ENCODE results near the gene BBS2.

DNA sequence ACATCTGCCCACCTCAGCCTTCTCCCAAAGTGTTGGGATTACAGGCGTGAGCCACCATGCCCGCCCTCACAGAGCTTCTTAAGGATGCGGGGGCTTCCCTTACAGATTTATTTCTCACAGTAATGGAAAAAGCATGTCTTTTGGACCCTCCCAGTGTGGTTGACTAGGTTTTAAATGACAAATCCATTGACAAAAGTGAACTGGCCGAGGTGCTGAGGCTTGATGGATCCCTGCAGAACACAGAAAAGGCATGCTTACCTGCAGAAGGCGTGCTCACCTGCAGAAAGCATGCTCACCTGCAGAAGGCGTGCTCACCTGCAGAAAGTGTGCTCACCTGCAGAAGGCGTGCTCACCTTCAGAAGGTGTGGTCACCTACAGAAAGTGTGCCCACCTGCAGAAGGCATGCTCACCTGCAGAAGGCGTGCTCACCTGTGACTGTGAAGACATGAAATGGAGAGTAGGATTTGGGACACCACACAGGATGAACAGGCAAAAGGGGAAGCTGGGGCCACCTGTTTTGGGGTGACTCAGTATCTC lies 15.1 kb upstream of the BBS2 start:
- TF ChIP-seq, protein P1, sequence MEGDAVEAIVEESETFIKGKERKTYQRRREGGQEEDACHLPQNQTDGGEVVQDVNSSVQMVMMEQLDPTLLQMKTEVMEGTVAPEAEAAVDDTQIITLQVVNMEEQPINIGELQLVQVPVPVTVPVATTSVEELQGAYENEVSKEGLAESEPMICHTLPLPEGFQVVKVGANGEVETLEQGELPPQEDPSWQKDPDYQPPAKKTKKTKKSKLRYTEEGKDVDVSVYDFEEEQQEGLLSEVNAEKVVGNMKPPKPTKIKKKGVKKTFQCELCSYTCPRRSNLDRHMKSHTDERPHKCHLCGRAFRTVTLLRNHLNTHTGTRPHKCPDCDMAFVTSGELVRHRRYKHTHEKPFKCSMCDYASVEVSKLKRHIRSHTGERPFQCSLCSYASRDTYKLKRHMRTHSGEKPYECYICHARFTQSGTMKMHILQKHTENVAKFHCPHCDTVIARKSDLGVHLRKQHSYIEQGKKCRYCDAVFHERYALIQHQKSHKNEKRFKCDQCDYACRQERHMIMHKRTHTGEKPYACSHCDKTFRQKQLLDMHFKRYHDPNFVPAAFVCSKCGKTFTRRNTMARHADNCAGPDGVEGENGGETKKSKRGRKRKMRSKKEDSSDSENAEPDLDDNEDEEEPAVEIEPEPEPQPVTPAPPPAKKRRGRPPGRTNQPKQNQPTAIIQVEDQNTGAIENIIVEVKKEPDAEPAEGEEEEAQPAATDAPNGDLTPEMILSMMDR (IDR thresholded peaks at IDR 0.05; ENCODE audit: insufficient read depth, low read depth, low read length), result no peak
- no peak for TF ChIP-seq EZH2 (IDR thresholded peaks at IDR 0.05; ENCODE audit: insufficient read depth, low read length)

Data from astrocyte (in vitro differentiated cells and primary cell).